ENCODE results near the gene TMEM250.

DNA sequence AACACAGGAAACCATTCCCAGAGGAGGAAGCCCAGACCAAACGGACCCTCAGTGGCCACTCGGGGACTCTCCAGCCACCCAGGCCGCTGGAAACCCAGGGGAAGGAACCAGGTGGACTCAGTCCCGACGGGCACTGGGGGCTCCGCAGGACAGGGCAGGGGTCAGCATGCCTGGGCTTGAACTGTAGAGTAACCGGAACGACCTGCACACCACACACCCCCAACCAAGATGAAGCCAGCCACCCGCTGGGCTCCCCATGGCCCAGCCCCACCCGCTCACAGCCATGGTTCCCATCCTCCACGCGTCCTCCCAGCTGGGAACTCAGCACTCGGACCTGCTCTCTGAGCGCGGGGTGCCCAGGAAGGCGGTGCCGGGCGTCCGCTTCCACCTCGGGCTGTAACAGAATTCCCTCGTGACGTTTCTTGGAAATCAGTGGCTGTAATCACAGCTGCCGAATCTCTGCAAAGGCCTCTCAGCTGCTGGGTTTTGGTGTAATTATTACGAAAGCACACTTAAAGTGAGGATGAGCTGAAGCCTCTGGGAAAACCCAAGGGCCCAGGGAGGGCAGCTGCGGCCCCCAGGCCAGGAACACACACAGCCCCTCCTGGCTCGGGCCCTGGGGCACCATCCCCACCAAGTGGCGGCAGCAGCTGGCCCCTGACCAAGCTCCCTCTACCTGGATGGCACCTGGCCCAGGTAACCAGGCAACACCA, 37.4 kb downstream of the TMEM250 start:
- TF ChIP-seq, protein P1, sequence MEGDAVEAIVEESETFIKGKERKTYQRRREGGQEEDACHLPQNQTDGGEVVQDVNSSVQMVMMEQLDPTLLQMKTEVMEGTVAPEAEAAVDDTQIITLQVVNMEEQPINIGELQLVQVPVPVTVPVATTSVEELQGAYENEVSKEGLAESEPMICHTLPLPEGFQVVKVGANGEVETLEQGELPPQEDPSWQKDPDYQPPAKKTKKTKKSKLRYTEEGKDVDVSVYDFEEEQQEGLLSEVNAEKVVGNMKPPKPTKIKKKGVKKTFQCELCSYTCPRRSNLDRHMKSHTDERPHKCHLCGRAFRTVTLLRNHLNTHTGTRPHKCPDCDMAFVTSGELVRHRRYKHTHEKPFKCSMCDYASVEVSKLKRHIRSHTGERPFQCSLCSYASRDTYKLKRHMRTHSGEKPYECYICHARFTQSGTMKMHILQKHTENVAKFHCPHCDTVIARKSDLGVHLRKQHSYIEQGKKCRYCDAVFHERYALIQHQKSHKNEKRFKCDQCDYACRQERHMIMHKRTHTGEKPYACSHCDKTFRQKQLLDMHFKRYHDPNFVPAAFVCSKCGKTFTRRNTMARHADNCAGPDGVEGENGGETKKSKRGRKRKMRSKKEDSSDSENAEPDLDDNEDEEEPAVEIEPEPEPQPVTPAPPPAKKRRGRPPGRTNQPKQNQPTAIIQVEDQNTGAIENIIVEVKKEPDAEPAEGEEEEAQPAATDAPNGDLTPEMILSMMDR (conservative IDR thresholded peaks at IDR 0.05; ENCODE audit: low read depth, low read length), result no peak
- TF ChIP-seq EZH2 (IDR thresholded peaks at IDR 0.05; ENCODE audit: borderline replicate concordance, low read depth, low read length, poor library complexity, severe bottlenecking), result no peak
